Rectal smooth muscle tissue (tissue), 1 donor: ENCODE data around the gene SKIC2.
"Not testable (repeated sequence)": the region's sequence is repeated elsewhere in the genome, so short reads cannot be mapped to it uniquely, and the experiment has no call there.

Experiments
- H3K27ac ChIP-seq: one replicate; pipeline ENCODE4 v1.7.0; 2013; ENCODE audit warnings: low read depth, low read length, inconsistent platforms
- H3K27me3 ChIP-seq: one replicate; pipeline ENCODE4 v1.7.0; 2013; ENCODE audit warnings: low read length; ENCODE audit not compliant: control insufficient read depth, insufficient read depth
- H3K36me3 ChIP-seq: one replicate; pipeline ENCODE4 v1.7.0; 2013; ENCODE audit warnings: low read length; ENCODE audit not compliant: control insufficient read depth, insufficient read depth
- H3K4me1 ChIP-seq: one replicate; pipeline ENCODE4 v1.7.0; 2013; ENCODE audit warnings: low read length; ENCODE audit not compliant: control insufficient read depth, insufficient read depth
- H3K4me3 ChIP-seq: one replicate; pipeline ENCODE4 v1.7.0; 2013; ENCODE audit warnings: low read length
- H3K9ac ChIP-seq: one replicate; pipeline ENCODE4 v1.7.0; 2013; ENCODE audit warnings: low read length

Gene SKIC2

GRCh38 chr6:31928672-31928939, 30.4 kb upstream of the SKIC2 start:
- Histone ChIP-seq H3K27ac (no peak overlapping the region), H3K36me3 (no peaks in the 10 kb centered on the region), H3K4me3 (no peak overlapping the region), H3K27me3 (no peaks in the 10 kb centered on the region), H3K9ac (no peak overlapping the region), H3K4me1 (no peaks in the 10 kb centered on the region)

GRCh38 chr6:31930962-31931361, 28.0 kb upstream of the SKIC2 start:
- Histone ChIP-seq H3K27me3 (no peaks in the 10 kb centered on the region), H3K9ac (no peak overlapping the region), H3K4me3 (no peak overlapping the region), H3K4me1 (no peaks in the 10 kb centered on the region), H3K36me3 (no peaks in the 10 kb centered on the region), H3K27ac (no peak overlapping the region)

- not testable (repeated sequence) for H3K27ac ChIP-seq, H3K27me3 ChIP-seq, H3K36me3 ChIP-seq, H3K4me1 ChIP-seq, H3K4me3 ChIP-seq, H3K9ac ChIP-seq
Measured at GRCh38 chr6:31932137-31932536, 26.8 kb upstream of the SKIC2 start.

DNA sequence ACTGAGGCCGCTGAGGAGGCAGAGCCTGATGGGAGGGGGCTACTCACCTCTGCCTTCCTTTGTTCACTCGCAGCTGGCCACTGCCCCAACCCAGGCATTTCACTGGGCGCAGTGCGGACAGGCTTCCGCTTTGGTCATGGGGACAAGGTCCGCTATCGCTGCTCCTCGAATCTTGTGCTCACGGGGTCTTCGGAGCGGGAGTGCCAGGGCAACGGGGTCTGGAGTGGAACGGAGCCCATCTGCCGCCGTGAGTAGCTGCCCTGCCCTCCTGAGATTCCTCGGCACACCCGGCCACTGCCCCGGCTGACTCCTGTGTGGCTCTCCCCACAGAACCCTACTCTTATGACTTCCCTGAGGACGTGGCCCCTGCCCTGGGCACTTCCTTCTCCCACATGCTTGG, 25.4 kb upstream of the SKIC2 start:
- Histone ChIP-seq H3K4me3 (no peak overlapping the region), H3K9ac (no peak overlapping the region), H3K36me3 (no peaks in the 10 kb centered on the region), H3K4me1 (no peaks in the 10 kb centered on the region), H3K27me3 (no peaks in the 10 kb centered on the region), H3K27ac (no peak overlapping the region)

DNA sequence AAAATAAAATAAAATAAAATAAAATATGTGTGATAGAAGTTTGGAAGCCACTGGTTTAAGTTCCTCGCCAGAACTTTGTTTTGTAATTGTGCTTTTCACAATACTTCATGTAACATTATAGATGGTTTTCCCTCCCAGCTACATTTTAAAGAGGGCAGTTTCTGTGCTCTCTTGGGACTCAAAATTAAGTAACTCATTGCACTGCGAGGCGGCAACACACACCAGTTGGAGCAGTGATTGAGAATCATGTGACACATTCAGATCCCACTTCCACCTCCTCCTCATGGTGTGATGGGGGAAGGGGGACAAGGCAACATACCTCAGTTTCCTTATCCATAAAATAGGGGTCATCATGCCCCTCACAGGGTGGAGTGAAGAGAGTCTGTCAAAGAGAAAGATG, 24.0 kb upstream of the SKIC2 start:
- Histone ChIP-seq H3K36me3 (no peaks in the 10 kb centered on the region), H3K27ac (no peak overlapping the region), H3K27me3 (no peaks in the 10 kb centered on the region), H3K9ac (no peak overlapping the region), H3K4me1 (no peaks in the 10 kb centered on the region), H3K4me3 (no peak overlapping the region)

GRCh38 chr6:31935823-31936222, 23.2 kb upstream of the SKIC2 start:
- Histone ChIP-seq H3K4me1 (no peaks in the 10 kb centered on the region), H3K27ac (no peak overlapping the region), H3K36me3 (no peaks in the 10 kb centered on the region), H3K4me3 (no peak overlapping the region), H3K27me3 (no peaks in the 10 kb centered on the region), H3K9ac (no peak overlapping the region)

- H3K27ac ChIP-seq, result no peak overlapping the region
- H3K36me3 ChIP-seq, result no peaks in the 10 kb centered on the region
- no peak overlapping the region for H3K4me3 ChIP-seq
- no peak overlapping the region for H3K9ac ChIP-seq
- no peaks in the 10 kb centered on the region for H3K4me1 ChIP-seq
- no peaks in the 10 kb centered on the region for H3K27me3 ChIP-seq
Measured at GRCh38 chr6:31940256-31940664, 18.7 kb upstream of the SKIC2 start.

DNA sequence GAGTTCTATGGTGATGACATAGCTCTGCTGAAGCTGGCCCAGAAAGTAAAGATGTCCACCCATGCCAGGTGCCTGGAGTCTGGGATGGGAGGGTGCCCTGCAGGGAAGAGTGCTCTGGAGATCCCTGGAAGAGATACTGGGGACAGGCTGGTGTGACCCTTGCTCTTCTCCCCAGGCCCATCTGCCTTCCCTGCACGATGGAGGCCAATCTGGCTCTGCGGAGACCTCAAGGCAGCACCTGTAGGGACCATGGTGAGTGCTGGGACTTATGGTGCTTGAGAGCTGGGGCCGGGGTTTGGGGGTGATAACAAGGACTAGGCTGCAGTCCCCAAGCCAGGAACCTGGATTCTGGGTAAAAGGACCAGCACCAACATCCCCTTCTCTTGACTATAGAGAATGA, 15.2 kb upstream of the SKIC2 start:
- no peak overlapping the region for H3K27ac ChIP-seq
- no peak overlapping the region for H3K4me3 ChIP-seq
- no peaks in the 10 kb centered on the region for H3K36me3 ChIP-seq
- no peaks in the 10 kb centered on the region for H3K27me3 ChIP-seq
- peaks cover 3% of the 10 kb centered on the region for H3K4me1 ChIP-seq
- H3K9ac ChIP-seq, result no peak overlapping the region

DNA sequence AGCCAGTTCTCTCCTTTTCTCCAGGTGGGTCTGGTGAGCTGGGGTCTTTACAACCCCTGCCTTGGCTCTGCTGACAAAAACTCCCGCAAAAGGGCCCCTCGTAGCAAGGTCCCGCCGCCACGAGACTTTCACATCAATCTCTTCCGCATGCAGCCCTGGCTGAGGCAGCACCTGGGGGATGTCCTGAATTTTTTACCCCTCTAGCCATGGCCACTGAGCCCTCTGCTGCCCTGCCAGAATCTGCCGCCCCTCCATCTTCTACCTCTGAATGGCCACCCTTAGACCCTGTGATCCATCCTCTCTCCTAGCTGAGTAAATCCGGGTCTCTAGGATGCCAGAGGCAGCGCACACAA, 13.8 kb upstream of the SKIC2 start:
- Histone ChIP-seq H3K9ac (no peak overlapping the region), H3K4me3 (peak overlapping the region; percentile 60)

DNA sequence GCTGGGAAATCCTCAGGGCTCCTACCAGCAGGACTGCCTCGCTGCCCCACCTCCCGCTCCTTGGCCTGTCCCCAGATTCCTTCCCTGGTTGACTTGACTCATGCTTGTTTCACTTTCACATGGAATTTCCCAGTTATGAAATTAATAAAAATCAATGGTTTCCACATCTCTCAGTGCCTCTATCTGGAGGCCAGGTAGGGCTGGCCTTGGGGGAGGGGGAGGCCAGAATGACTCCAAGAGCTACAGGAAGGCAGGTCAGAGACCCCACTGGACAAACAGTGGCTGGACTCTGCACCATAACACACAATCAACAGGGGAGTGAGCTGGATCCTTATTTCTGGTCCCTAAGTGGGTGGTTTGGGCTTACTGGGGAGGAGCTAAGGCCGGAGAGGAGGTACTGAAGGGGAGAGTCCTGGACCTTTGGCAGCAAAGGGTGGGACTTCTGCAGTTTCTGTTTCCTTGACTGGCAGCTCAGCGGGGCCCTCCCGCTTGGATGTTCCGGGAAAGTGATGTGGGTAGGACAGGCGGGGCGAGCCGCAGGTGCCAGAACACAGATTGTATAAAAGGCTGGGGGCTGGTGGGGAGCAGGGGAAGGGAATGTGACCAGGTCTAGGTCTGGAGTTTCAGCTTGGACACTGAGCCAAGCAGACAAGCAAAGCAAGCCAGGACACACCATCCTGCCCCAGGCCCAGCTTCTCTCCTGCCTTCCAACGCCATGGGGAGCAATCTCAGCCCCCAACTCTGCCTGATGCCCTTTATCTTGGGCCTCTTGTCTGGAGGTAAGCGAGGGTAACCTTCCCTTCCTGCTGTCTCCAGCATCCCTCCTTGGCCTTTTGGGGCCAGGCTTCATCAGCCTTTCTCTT, 13.2 kb upstream of the SKIC2 start, which contains the start of gene CFB:
Gene CFB, plus strand, starts transcription at position 589 of the 863 bp plus-strand sequence. Its CDS starts 127 bp downstream, at position 716.
- Histone ChIP-seq H3K4me3 (peak within 1 kb of the TSS; percentile 60), H3K9ac (no peak within 1 kb of the TSS), H3K4me1 (peaks cover 3% of the 10 kb centered on the region), H3K27ac (peak within 1 kb of the TSS; percentile 78), H3K27me3 (no peaks in the 10 kb centered on the region), H3K36me3 (no peaks in the 10 kb centered on the region)

More for the DNA sequence above, 13.8 kb upstream of the SKIC2 start:
- H3K27me3 ChIP-seq, result no peaks in the 10 kb centered on the region
- peaks cover 3% of the 10 kb centered on the region for H3K4me1 ChIP-seq
- no peaks in the 10 kb centered on the region for H3K36me3 ChIP-seq
- H3K27ac ChIP-seq, result peak overlapping the region; percentile 78

GRCh38 chr6:31946370-31946885, 12.5 kb upstream of the SKIC2 start:
- no peaks in the 10 kb centered on the region for H3K27me3 ChIP-seq
- H3K4me1 ChIP-seq, result peaks cover 3% of the 10 kb centered on the region
- H3K4me3 ChIP-seq, result peak overlapping the region; percentile 60
- peaks cover 4% of the 10 kb centered on the region for H3K36me3 ChIP-seq
- H3K9ac ChIP-seq, result no peak overlapping the region
- H3K27ac ChIP-seq, result peak overlapping the region; percentile 78

DNA sequence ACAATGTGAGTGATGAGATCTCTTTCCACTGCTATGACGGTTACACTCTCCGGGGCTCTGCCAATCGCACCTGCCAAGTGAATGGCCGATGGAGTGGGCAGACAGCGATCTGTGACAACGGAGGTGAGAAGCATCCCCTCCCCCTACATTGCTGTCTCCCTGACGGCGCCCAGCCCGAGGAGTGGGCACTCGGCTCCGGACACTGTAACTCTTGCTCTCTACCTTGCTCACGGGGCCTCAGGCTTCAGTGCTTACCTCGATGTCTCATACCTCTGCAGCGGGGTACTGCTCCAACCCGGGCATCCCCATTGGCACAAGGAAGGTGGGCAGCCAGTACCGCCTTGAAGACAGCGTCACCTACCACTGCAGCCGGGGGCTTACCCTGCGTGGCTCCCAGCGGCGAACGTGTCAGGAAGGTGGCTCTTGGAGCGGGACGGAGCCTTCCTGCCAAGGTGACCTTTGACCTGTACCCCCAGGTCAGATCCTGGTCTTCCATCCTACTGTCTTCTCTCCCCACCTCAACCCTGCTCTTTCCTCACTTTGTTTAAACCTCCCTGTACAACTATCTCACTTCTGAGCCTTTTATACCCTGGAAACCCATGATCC, 11.8 kb upstream of the SKIC2 start:
- no peaks in the 10 kb centered on the region for H3K27me3 ChIP-seq
- peaks cover 3% of the 10 kb centered on the region for H3K4me1 ChIP-seq
- H3K36me3 ChIP-seq, result peaks cover 7% of the 10 kb centered on the region
- no peak overlapping the region for H3K4me3 ChIP-seq
- no peak overlapping the region for H3K9ac ChIP-seq
- H3K27ac ChIP-seq, result no peak overlapping the region

DNA sequence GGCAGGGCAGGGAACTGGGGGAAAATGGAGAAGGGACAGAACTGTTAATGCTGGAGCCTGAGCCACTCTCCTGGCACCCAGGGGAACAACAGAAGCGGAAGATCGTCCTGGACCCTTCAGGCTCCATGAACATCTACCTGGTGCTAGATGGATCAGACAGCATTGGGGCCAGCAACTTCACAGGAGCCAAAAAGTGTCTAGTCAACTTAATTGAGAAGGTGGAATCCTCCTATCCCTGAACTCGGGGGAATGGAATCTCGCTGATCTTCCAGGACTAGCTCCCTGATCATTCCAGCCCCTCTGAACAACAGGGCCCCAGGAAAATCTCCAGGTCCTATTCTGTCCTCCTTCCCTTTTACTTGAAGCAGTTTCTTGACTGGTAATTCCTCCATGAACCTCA, 11.1 kb upstream of the SKIC2 start:
- H3K4me3 ChIP-seq, result no peak overlapping the region
- peaks cover 3% of the 10 kb centered on the region for H3K4me1 ChIP-seq
- no peaks in the 10 kb centered on the region for H3K27me3 ChIP-seq
- H3K27ac ChIP-seq, result no peak overlapping the region
- H3K36me3 ChIP-seq, result peaks cover 7% of the 10 kb centered on the region
- H3K9ac ChIP-seq, result no peak overlapping the region
